GM21576 (cell line): ENCODE measurements around the gene NOXRED1.
"Not testable (repeated sequence)": the region's sequence is repeated elsewhere in the genome, so short reads cannot be mapped to it uniquely, and the experiment has no call there.

Experiments
- ATAC-seq: cut with Tn5 transposase; IDR thresholded peaks from one replicate; pipeline ENCODE4 v1.9.1; 2021; ENCODE audit warnings: mild to moderate bottlenecking, moderate library complexity; ENCODE audit not compliant: unreplicated experiment

The NOXRED1 gene

GRCh38 chr14:77423423-77423822 is at the start of gene NOXRED1:
NOXRED1 (minus strand) TSS chr14:77423523; CDS start chr14:77422889, 634 bp downstream.
- ATAC-seq: no peak

GRCh38 chr14:77470224-77470870 is 47.0 kb upstream of the NOXRED1 start:
- no peak for ATAC-seq

- ATAC-seq: no peak
These were observed 46.2 kb upstream of the NOXRED1 start for GRCh38 chr14:77469539-77469938.

GRCh38 chr14:77469067-77469505 is 45.8 kb upstream of the NOXRED1 start:
- no peak for ATAC-seq

- no peak for ATAC-seq
These were observed 44.5 kb upstream of the NOXRED1 start for GRCh38 chr14:77467801-77468200.

GRCh38 chr14:77459072-77459723 is 35.9 kb upstream of the NOXRED1 start:
- ATAC-seq: no peak

GRCh38 chr14:77458249-77458950 is 35.1 kb upstream of the NOXRED1 start:
- peak; percentile 6 for ATAC-seq

GRCh38 chr14:77457522-77458248 is 34.4 kb upstream of the NOXRED1 start, which contains the start of the genes AHSA1 and VIPAS39:
AHSA1 (plus strand) TSS chr14:77458093; CDS start chr14:77458190, 97 bp downstream.
VIPAS39 (minus strand) TSS chr14:77457601; CDS start chr14:77454102, 3,499 bp downstream.
- peak; percentile 88 for ATAC-seq

- ATAC-seq: no peak
These were observed 33.8 kb upstream of the NOXRED1 start for GRCh38 chr14:77457115-77457521.

GRCh38 chr14:77455966-77456640 is 32.8 kb upstream of the NOXRED1 start:
- no peak for ATAC-seq

GRCh38 chr14:77442196-77442595 is 18.9 kb upstream of the NOXRED1 start:
- ATAC-seq: no peak

- no peak for ATAC-seq
These were observed 16.5 kb upstream of the NOXRED1 start for GRCh38 chr14:77439861-77440260.

GRCh38 chr14:77438596-77438995 is 15.3 kb upstream of the NOXRED1 start:
- no peak for ATAC-seq

GRCh38 chr14:77436042-77436441 is 12.7 kb upstream of the NOXRED1 start:
- no peak for ATAC-seq

GRCh38 chr14:77426396-77426795 is 3.1 kb upstream of the NOXRED1 start:
- no peak for ATAC-seq

GRCh38 chr14:77424862-77425261 is 1.5 kb upstream of the NOXRED1 start:
- no peak for ATAC-seq

- ATAC-seq: no peak
These were observed 2.1 kb downstream of the NOXRED1 start for GRCh38 chr14:77421201-77421600.

GRCh38 chr14:77416836-77417235 is 6.5 kb downstream of the NOXRED1 start:
- ATAC-seq: no peak

GRCh38 chr14:77416098-77416497 is 7.2 kb downstream of the NOXRED1 start:
- not testable (repeated sequence) for ATAC-seq

GRCh38 chr14:77415403-77416030 is 7.8 kb downstream of the NOXRED1 start:
- ATAC-seq: not testable (repeated sequence)
